Stomach smooth muscle (tissue), 2 donors: ENCODE results near the gene TPPP.
"Not testable (repeated sequence)": the region's sequence is repeated elsewhere in the genome, so short reads cannot be mapped to it uniquely, and the experiment has no call there.

ENCODE experiments used
- H3K27ac ChIP-seq: one replicate; pipeline ENCODE4 v1.7.0; 2013; ENCODE audit warnings: mild to moderate bottlenecking, low read length, inconsistent platforms
- H3K27me3 ChIP-seq, 2 donors: one replicate each; pipeline ENCODE4 v1.7.0; 2013; ENCODE audit warnings: low read length in 2 of 2; ENCODE audit not compliant: insufficient read depth in 2 of 2, control insufficient read depth in 1 of 2
- H3K36me3 ChIP-seq, 2 donors: one replicate each; pipeline ENCODE4 v1.7.0; 2013; ENCODE audit warnings: low read length in 2 of 2; ENCODE audit not compliant: control insufficient read depth in 2 of 2, insufficient read depth in 2 of 2
- H3K4me1 ChIP-seq: one replicate; pipeline ENCODE4 v1.7.0; 2013; ENCODE audit warnings: low read length; ENCODE audit not compliant: control insufficient read depth, insufficient read depth
- H3K4me3 ChIP-seq, 2 donors: one replicate each; pipeline ENCODE4 v1.7.0; 2013; ENCODE audit warnings: low read length in 2 of 2
- H3K9ac ChIP-seq, 2 donors: one replicate each; pipeline ENCODE4 v1.7.0; 2013; ENCODE audit warnings: low read length in 2 of 2, mild to moderate bottlenecking in 1 of 2
- H3K9me3 ChIP-seq, 2 donors: one replicate each; pipeline ENCODE4 v1.7.0; 2013; ENCODE audit warnings: low read length in 2 of 2; ENCODE audit not compliant: control insufficient read depth in 2 of 2
- donor health status: healthy.
- donor health status: Pancreatic carcinoma.

Gene TPPP

DNA sequence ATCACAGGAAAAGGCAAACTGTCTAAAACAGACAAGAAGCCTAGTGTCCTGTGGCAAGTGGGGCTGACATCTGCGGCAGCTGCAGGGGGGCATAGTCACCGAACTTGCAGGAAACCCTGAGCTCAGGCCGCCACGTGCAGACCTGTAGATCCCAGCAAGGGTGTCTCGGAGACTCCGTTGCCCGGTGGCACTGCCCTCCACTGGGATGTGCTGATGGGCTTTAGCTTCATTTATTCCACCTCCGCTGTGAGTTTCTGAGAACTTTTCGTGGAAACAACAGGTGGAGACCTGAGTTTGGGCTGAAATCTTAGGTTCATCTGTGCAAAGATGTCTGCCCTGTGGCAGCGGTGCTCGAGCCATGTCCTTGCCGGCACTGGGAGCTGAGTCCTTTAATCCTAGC is 59.0 kb downstream of the TPPP start:
- Histone ChIP-seq H3K27ac (no peak overlapping the region), H3K4me3 (no peak overlapping the region), H3K9ac (no peak overlapping the region), H3K4me1 (no peaks in the 10 kb centered on the region), H3K9me3 (no peaks in the 10 kb centered on the region), H3K27me3 (no peaks in the 10 kb centered on the region), H3K36me3 (peaks cover 13 to 15% of the 10 kb centered on the region in 2 donors)

DNA sequence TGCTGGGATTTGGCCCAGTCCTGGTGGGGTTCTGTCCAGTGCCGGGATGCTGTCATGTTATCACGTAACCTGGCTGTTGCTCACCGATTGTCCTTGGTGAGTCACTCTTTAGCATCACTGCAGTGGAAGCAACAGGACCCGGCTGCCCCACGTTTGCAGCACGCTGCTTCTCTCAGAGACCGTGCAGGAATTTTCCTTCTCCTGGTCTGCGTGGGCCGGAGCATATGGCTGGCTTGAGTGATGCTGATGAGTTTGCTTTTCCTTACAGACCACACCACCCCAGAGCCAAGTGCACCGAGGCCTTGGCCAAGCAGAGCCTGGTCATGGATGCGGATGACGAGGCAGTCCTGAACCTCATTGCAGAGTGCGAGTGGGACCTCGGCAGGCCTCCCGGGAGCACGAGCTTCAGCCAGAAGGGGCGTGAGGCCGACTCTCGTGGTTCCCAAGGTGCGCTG is 59.6 kb downstream of the TPPP start:
- H3K27me3 ChIP-seq = no peaks in the 10 kb centered on the region
- H3K9me3 ChIP-seq = no peaks in the 10 kb centered on the region
- no peak overlapping the region for H3K27ac ChIP-seq
- H3K9ac ChIP-seq = no peak overlapping the region
- no peaks in the 10 kb centered on the region for H3K4me1 ChIP-seq
- peaks cover 13 to 15% of the 10 kb centered on the region in 2 donors for H3K36me3 ChIP-seq
- H3K4me3 ChIP-seq = no peak overlapping the region

DNA sequence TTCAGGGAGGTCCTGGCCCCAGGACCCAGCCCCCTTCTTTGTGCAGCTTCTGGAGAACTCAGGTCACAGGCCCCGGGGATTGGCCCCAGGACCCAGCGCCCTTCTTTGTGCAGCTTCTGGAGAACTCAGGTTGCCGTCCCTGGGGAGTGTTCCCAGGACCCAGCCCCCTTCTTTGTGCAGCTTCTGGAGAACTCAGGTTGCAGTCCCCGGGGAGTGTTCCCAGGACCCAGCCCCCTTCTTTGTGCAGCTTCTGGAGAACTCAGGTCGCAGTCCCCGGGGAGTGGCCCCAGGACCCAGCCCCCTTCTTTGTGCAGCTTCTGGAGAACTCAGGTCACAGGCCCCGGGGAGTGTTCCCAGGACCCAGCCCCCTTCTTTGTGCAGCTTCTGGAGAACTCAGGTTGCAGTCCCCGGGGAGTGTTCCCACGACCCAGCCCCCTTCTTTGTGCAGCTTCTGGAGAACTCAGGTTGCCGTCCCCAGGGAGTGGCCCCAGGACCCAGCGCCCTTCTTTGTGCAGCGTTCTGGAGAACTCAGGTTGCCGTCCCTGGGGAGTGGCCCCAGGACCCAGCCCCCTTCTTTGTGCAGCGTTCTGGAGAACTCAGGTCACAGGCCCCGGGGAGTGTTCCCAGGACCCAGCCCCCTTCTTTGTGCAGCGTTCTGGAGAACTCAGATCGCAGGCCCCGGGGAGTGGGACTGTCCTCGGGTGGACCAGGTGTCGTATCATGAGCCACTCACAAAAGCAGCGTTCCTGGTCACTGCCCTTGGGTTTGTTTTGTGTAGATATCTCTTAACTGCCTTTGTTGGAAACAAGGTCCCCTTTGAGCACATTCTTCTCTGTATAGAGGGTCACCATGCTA is 64.6 kb downstream of the TPPP start:
- not testable (repeated sequence) for H3K9ac ChIP-seq, H3K27me3 ChIP-seq, H3K9me3 ChIP-seq, H3K4me3 ChIP-seq, H3K27ac ChIP-seq, H3K4me1 ChIP-seq
- peaks cover 7 to 15% of the 10 kb centered on the region in 2 donors for H3K36me3 ChIP-seq

DNA sequence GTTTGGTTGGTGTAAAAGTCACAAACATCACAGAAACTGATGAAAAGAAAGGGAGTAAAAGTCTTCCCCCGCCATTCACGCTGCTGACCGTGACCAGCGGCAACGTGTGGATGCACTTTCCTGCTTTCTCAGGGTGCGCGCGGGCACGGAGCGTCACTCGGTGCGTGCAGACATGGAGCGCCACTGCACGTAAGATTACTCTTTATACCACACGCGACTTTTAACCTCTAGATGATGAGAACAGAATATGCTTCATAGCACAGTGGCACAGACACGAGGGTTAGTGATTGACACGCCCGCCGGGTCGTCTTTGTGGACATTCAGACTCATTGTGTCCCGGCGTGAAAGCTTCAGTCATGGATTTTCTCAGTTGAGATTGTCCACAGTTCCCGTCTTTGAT is 65.3 kb downstream of the TPPP start:
- no peak overlapping the region for H3K27ac ChIP-seq
- no peaks in the 10 kb centered on the region for H3K9me3 ChIP-seq
- H3K36me3 ChIP-seq = peaks cover 7 to 15% of the 10 kb centered on the region in 2 donors
- no peak overlapping the region for H3K9ac ChIP-seq
- no peaks in the 10 kb centered on the region for H3K4me1 ChIP-seq
- no peak overlapping the region for H3K4me3 ChIP-seq
- H3K27me3 ChIP-seq = no peaks in the 10 kb centered on the region

DNA sequence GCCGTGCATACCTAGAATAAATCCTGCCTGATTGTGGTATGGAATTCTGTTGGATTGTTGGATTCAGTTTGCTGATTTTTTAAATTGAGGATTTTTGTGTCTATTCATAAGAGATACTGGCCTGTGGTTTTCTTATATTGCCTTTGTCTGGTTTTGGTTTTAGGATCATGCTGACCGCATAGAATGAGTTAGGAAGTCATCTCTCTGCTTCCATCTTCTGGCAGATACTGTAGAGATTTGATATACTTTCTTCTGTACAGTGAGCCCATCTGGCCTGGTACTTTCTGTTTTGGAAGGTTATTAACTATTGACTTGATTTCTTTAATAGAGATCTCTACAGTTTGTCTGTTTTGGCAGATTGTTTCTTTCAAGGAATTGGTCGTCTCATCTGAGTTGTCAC is 66.3 kb downstream of the TPPP start:
- H3K36me3 ChIP-seq = peaks cover 9 to 18% of the 10 kb centered on the region in 2 donors
- H3K9ac ChIP-seq = no peak overlapping the region
- no peaks in the 10 kb centered on the region for H3K4me1 ChIP-seq
- no peak overlapping the region for H3K27ac ChIP-seq
- no peaks in the 10 kb centered on the region for H3K27me3 ChIP-seq
- H3K4me3 ChIP-seq = no peak overlapping the region
- no peaks in the 10 kb centered on the region for H3K9me3 ChIP-seq

DNA sequence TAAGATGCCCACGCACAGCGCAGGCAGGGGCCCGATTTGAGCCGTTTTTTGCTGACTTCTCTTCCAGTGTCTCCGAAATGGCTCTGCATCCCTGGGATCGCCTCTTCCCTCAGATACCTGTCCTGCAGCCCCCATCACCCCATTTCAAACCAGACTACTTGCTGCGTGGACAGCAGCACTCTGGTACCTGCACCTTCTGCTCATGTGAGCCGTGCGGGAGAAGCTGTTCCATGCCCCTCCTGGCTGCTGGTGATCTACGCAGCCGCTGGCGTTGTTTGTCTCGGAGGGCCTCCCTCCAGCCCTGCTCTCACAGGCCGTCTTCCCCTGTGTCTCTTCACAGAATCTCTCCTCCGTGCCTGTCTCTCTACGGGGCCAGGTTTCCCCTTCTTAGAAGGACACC is 67.6 kb downstream of the TPPP start:
- H3K4me1 ChIP-seq = no peaks in the 10 kb centered on the region
- peaks cover 12 to 25% of the 10 kb centered on the region in 2 donors for H3K36me3 ChIP-seq
- H3K27ac ChIP-seq = no peak overlapping the region
- H3K27me3 ChIP-seq = no peaks in the 10 kb centered on the region
- H3K4me3 ChIP-seq = no peak overlapping the region
- no peaks in the 10 kb centered on the region for H3K9me3 ChIP-seq
- no peak overlapping the region for H3K9ac ChIP-seq

DNA sequence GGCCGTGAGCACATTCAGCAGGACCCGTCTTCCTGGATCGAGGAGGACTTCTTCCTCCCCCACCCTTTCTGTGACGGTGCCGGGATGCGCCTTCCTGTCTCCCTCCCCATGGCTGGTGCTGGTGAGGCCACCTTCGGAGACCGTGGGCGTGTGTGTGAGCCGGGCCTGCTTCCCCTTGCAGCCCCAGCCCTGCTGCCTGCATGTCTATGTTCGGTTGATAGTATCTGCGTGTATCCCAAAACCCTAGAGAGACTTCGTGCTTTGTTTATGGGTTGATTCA is 68.3 kb downstream of the TPPP start:
- H3K9me3 ChIP-seq = no peaks in the 10 kb centered on the region
- no peaks in the 10 kb centered on the region for H3K27me3 ChIP-seq
- H3K4me1 ChIP-seq = no peaks in the 10 kb centered on the region
- H3K9ac ChIP-seq = no peak overlapping the region
- H3K27ac ChIP-seq = no peak overlapping the region
- peaks cover 18 to 29% of the 10 kb centered on the region in 2 donors for H3K36me3 ChIP-seq
- no peak overlapping the region for H3K4me3 ChIP-seq

DNA sequence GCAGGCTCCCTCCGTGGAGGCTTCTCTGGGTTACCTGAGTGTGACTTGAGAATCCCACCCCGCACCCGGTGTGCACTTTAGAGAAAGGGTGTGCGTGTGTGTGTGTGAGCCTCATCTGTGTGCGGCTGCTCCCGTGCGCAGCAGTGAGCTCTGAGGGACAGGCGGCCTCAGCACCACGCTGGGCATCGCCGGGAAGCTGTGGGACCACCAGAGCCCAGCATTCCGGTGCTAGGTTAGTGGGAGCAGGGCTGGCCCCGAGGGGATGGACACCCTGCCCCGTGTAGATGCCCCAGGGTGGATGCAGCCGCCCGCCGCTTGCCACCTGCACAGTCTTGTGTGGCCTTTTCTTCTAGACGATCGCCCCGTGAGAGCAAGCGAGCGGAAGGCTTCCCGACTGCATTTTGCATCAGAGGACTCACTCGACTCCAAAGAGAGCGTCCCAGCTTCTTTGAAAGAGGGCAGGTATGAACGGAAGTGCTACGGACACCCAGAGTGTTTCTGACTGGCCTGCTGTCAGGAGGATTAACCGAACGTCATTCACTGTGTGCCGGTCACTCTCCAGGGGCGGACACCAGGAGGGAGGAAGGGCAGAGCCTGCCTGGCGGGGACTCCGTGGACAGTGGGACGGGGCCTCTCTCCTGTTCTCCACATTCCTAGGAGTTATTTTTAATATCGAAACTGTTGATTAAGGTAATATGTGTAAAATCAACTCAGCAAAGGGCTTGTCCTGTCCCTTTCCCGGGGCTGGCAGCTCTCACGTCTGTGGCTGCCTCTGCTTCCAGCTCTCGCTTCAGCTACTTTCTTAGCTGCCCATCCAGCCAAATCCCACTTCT is 68.8 kb downstream of the TPPP start:
- H3K4me1 ChIP-seq = no peaks in the 10 kb centered on the region
- peaks cover 23 to 34% of the 10 kb centered on the region in 2 donors for H3K36me3 ChIP-seq
- H3K27ac ChIP-seq = no peak overlapping the region
- H3K4me3 ChIP-seq = no peak overlapping the region
- no peaks in the 10 kb centered on the region for H3K27me3 ChIP-seq
- H3K9ac ChIP-seq = no peak overlapping the region
- H3K9me3 ChIP-seq = no peaks in the 10 kb centered on the region

DNA sequence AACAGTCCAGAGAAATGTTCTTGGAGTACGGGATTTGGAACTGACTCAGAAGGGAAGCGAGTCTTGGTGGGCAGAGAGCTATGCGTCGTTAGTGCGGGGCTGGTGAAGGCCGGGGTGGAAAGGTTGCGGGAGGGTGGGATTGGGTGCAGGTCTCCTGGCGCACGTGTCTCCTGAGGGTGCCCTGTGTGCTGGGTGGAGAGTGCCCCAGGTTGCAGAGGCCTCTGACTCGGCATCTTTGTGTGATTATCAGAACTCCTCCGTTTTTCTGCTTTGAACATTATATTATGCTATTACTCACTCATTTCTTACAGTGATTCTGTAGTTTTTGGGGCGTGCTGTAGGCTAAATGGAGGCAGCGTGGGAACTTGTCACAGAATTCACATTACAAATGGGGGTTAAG is 69.6 kb downstream of the TPPP start:
- Histone ChIP-seq H3K27me3 (no peaks in the 10 kb centered on the region), H3K4me3 (no peak overlapping the region), H3K9ac (no peak overlapping the region), H3K36me3 (peaks cover 28 to 38% of the 10 kb centered on the region in 2 donors), H3K4me1 (no peaks in the 10 kb centered on the region), H3K27ac (no peak overlapping the region), H3K9me3 (no peaks in the 10 kb centered on the region)

DNA sequence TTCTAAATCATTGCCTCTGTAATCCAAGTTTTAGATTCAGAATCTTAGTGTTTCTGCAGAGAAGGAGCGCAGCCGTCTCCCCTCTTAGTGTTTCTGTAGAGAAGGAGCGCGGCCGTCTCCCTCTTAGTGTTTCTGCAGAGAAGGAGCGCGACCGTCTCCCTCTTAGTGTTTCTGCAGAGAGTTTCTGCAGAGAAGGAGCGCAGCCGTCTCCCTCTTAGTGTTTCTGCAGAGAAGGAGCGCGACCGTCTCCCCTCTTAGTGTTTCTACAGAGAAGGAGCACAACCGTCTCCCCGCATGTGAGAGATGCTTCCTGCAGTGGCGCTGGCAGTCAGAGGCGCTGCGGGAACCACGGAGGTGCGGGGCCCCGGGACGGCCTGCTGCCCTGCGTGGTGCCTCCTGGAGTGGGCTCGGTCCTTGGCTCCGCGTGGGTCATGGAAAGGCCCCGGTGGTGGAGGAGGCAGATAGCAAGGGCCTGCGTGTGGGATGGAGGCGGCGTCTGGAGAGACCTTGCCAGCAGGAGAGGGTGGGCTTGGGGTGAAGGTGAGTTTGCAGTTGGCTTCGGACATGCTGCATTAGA is 70.1 kb downstream of the TPPP start:
- Histone ChIP-seq H3K27ac (no peak overlapping the region), H3K36me3 (peaks cover 27 to 36% of the 10 kb centered on the region in 2 donors), H3K4me1 (no peaks in the 10 kb centered on the region), H3K27me3 (no peaks in the 10 kb centered on the region), H3K4me3 (no peak overlapping the region), H3K9ac (no peak overlapping the region), H3K9me3 (no peaks in the 10 kb centered on the region)
